Liver (tissue), 9 donors: ENCODE results near the gene SIGLEC1. TPM values are rescaled to one million over a fixed set of nuclear protein-coding genes. Genes with fewer than 3 reads are reported as not detected.

Source experiments
- DNase-seq: peaks from one replicate; pipeline ENCODE4 v3.0.0-alpha.2; 2017; ENCODE audit warnings: low spot score
- H3K27ac ChIP-seq, 2 donors: one replicate each; pipeline ENCODE4 v1.7.0; 2013; ENCODE audit warnings: inconsistent platforms in 2 of 2, low read length in 2 of 2, control low read depth in 1 of 2, low read depth in 1 of 2, mild to moderate bottlenecking in 1 of 2
- H3K27me3 ChIP-seq, 4 donors: one replicate each; pipeline versions ENCODE4 v1.6.1 to v1.7.0; 2013; ENCODE audit warnings: low read length in 3 of 4, inconsistent platforms in 1 of 4, mild to moderate bottlenecking in 1 of 4, moderate library complexity in 1 of 4; ENCODE audit not compliant: control insufficient read depth in 4 of 4, insufficient read depth in 4 of 4
- H3K36me3 ChIP-seq, 4 donors: one replicate each; pipeline versions ENCODE4 v1.6.1 to v1.7.0; 2013; ENCODE audit warnings: low read length in 3 of 4, mild to moderate bottlenecking in 3 of 4, low read depth in 1 of 4, moderate library complexity in 1 of 4; ENCODE audit not compliant: control insufficient read depth in 4 of 4, insufficient read depth in 3 of 4
- H3K4me1 ChIP-seq, 4 donors: one replicate each; pipeline versions ENCODE4 v1.6.1 to v1.7.0; 2013; ENCODE audit warnings: low read length in 3 of 4, mild to moderate bottlenecking in 3 of 4, moderate library complexity in 1 of 4; ENCODE audit not compliant: control insufficient read depth in 4 of 4, insufficient read depth in 4 of 4
- H3K4me3 ChIP-seq, 3 donors: one replicate each; pipeline versions ENCODE4 v1.6.1 to v1.7.0; 2013; ENCODE audit warnings: low read length in 3 of 3, control low read depth in 1 of 3, low read depth in 1 of 3, mild to moderate bottlenecking in 1 of 3
- H3K9ac ChIP-seq, 2 donors: one replicate each; pipeline ENCODE4 v1.7.0; 2013; ENCODE audit warnings: low read length in 2 of 2, mild to moderate bottlenecking in 2 of 2, moderate library complexity in 2 of 2, control low read depth in 1 of 2, low read depth in 1 of 2
- H3K9me3 ChIP-seq, 4 donors: one replicate each; pipeline versions ENCODE4 v1.6.1 to v1.7.0; 2013; ENCODE audit warnings: low read length in 3 of 4; ENCODE audit not compliant: control insufficient read depth in 4 of 4
- ATF3 ChIP-seq: IDR thresholded peaks from 2 replicates; pipeline ENCODE4 v1.6.1; 2016; ENCODE audit warnings: antibody characterized with exemption
- FOXA1 ChIP-seq: IDR thresholded peaks from 2 replicates; pipeline ENCODE4 v1.6.1; 2016; ENCODE audit warnings: antibody characterized with exemption
- FOXA2 ChIP-seq: IDR thresholded peaks from 2 replicates; pipeline ENCODE4 v1.6.1; 2016; ENCODE audit warnings: antibody characterized with exemption
- GABPA ChIP-seq, 2 donors: IDR thresholded peaks in 1 of 2; conservative IDR thresholded peaks in 1 of 2; 2 replicates each; pipeline ENCODE4 v1.6.1; 2016; ENCODE audit warnings: antibody characterized with exemption in 2 of 2, mild to moderate bottlenecking in 1 of 2, moderate library complexity in 1 of 2
- HNF4A ChIP-seq, 2 donors: conservative IDR thresholded peaks; 2 replicates each; pipeline ENCODE4 v1.6.1; 2016; ENCODE audit warnings: antibody characterized with exemption in 2 of 2, mild to moderate bottlenecking in 2 of 2
- HNF4G ChIP-seq: IDR thresholded peaks from 2 replicates; pipeline ENCODE4 v1.6.1; 2016; ENCODE audit warnings: antibody characterized with exemption
- JUND ChIP-seq, 2 donors: IDR thresholded peaks; 2 replicates each; pipeline ENCODE4 v1.6.1; 2016; ENCODE audit warnings: antibody characterized with exemption in 2 of 2
- MAX ChIP-seq: IDR thresholded peaks from 2 replicates; pipeline ENCODE4 v1.6.1; 2016; ENCODE audit warnings: antibody characterized with exemption
- NR2F2 ChIP-seq: IDR thresholded peaks from 2 replicates; pipeline ENCODE4 v1.6.1; 2016; ENCODE audit warnings: antibody characterized with exemption
- RXRA ChIP-seq, 2 donors: IDR thresholded peaks; 2 replicates each; pipeline ENCODE4 v1.6.1; 2017 to 2018; ENCODE audit warnings: antibody characterized with exemption in 2 of 2, mild to moderate bottlenecking in 1 of 2
- TAF1 ChIP-seq: conservative IDR thresholded peaks from 2 replicates; pipeline ENCODE4 v1.6.1; 2016; ENCODE audit warnings: antibody characterized with exemption, mild to moderate bottlenecking
- ZBTB33 ChIP-seq: IDR thresholded peaks from 2 replicates; pipeline ENCODE4 v1.6.1; 2016; ENCODE audit warnings: antibody characterized with exemption
- WGBS: extraction: QIAGEN DNeasy Blood & Tissue Kit; methylation state at CpG from one replicate; pipeline ENCODE4 v1.1.7; 2013; 5-methylcytosine and 5-hydroxymethylcytosine counted together
- polyA plus RNA-seq, 2 donors: library from polyadenylated mRNA; stranded (reverse) in 1 of 2; unstranded in 1 of 2; fragments of 200-250 nt in 1 of 2; fragments of >200 nt in 1 of 2; fragmentation: Nextera tagmentation in 1 of 2; extraction: Ambion mirVana in 1 of 2; gene quantifications; one replicate each; pipeline versions ENCODE4 v1.2.1 to v1.2.3, GENCODE V29; 2013 to 2015
- total RNA-seq, 2 donors: library from RNA; depleted of rRNA; stranded (reverse); fragments of >200 nt; gene quantifications; one replicate each; pipeline ENCODE4 v1.2.3, GENCODE V29; 2014
- TF ChIP-seq, protein P1 (sequence below): fragments of 150-350 bp; IDR thresholded peaks from 2 replicates; pipeline ENCODE4 v1.5.1; 2017; ENCODE audit warnings: improper control_type of control experiment, low read depth, low read length; ENCODE audit not compliant: missing input control
- TF ChIP-seq, protein P2 (sequence below): IDR thresholded peaks from 2 replicates; pipeline ENCODE4 v1.6.1; 2016; ENCODE audit warnings: antibody characterized with exemption, mild to moderate bottlenecking
- donor health status: healthy.
- donor health status: healthy.
- donor health status: healthy.
- donor health status: healthy.
- donor health status: healthy.

Gene SIGLEC1
- total and polyA plus RNA-seq, 4 donors: 2.3 to 7.8 (median 7.1) TPM

DNA sequence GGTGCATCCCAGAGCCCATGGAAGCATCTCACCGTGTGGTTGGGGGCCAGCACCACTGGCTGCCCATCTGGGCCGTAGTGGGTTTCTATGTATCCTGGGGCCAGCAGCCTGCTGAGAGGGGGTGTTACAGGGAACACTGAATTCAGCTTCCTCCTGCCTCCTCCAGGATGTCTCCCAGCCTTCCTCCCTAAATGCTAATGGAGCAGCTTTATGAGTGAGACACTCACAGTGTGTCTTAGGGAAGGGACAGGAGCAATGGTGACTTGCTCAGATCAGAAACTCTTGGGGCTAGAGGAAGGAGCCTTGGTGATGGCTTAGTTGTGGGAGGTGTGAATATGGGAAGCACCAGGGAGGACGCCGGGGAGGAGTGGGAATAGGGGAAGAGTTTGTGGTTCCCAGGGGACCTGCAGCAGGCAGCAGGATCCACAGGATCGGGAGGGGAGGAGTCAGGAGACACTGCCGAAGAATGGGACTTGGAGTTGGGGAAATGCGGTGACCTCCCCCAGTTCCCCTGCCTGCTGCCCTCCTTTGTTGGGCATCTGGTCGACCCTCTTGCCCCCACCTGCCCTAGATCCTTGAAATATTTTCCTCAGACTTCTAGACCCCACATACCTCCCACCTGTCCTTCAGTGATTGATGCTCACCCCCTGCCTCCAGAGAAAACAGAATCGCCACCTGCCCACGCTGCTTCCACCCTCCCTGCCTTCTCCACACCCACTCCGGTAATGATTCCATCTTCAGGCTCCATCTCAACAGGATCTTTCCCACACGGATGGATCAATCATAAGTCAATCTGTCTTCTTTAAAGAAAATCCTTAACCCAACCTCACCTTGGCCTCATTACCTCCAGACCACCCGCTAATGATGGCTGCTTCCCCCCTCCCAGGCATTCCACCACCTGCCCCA, 37.2 kb downstream of the SIGLEC1 start (continued):
- no peak for TF ChIP-seq RXRA (IDR thresholded peaks at IDR 0.05)

- no peak for TF ChIP-seq ATF3
- no peak for TF ChIP-seq ZBTB33
- no peak for TF ChIP-seq FOXA2
- no peak for TF ChIP-seq NR2F2
- no peak for TF ChIP-seq JUND (IDR thresholded peaks at IDR 0.05)
- 64% methylated on average over 10 of the region's 10 CpGs for WGBS
- no peaks in the 10 kb centered on the region for H3K36me3 ChIP-seq
- H3K27ac ChIP-seq: no peak overlapping the region
- peaks cover 0 to 10% (median 3%) of the 10 kb centered on the region in 4 donors for H3K4me1 ChIP-seq
- H3K27me3 ChIP-seq: peaks cover 4 to 10% (median 6%) of the 10 kb centered on the region in 4 donors
- no peak for DNase-seq
- H3K4me3 ChIP-seq: no peak overlapping the region
- no peaks in the 10 kb centered on the region for H3K9me3 ChIP-seq
- H3K9ac ChIP-seq: no peak overlapping the region
These were observed 38.0 kb downstream of the SIGLEC1 start for GRCh38 chr20:3674447-3674846.

GRCh38 chr20:3673221-3674070, 39.0 kb downstream of the SIGLEC1 start:
- Histone ChIP-seq H3K4me1 (peaks cover 0 to 10% (median 3%) of the 10 kb centered on the region in 4 donors), H3K27me3 (peaks cover 4 to 10% (median 6%) of the 10 kb centered on the region in 4 donors), H3K36me3 (no peaks in the 10 kb centered on the region), H3K4me3 (no peak overlapping the region), H3K27ac (no peak overlapping the region), H3K9me3 (no peaks in the 10 kb centered on the region), H3K9ac (no peak overlapping the region)
- no peak for DNase-seq
- TF ChIP-seq RXRA (IDR thresholded peaks at IDR 0.05): no peak
- no peak for TF ChIP-seq HNF4A (conservative IDR thresholded peaks at IDR 0.05)
- TF ChIP-seq, protein P1, sequence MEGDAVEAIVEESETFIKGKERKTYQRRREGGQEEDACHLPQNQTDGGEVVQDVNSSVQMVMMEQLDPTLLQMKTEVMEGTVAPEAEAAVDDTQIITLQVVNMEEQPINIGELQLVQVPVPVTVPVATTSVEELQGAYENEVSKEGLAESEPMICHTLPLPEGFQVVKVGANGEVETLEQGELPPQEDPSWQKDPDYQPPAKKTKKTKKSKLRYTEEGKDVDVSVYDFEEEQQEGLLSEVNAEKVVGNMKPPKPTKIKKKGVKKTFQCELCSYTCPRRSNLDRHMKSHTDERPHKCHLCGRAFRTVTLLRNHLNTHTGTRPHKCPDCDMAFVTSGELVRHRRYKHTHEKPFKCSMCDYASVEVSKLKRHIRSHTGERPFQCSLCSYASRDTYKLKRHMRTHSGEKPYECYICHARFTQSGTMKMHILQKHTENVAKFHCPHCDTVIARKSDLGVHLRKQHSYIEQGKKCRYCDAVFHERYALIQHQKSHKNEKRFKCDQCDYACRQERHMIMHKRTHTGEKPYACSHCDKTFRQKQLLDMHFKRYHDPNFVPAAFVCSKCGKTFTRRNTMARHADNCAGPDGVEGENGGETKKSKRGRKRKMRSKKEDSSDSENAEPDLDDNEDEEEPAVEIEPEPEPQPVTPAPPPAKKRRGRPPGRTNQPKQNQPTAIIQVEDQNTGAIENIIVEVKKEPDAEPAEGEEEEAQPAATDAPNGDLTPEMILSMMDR: no peak
- TF ChIP-seq JUND (IDR thresholded peaks at IDR 0.05): no peak
- TF ChIP-seq HNF4G: no peak
- no peak for TF ChIP-seq GABPA (IDR thresholded peaks at IDR 0.05 in 1 of 2, conservative IDR thresholded peaks at IDR 0.05 in 1 of 2)
- no peak for TF ChIP-seq TAF1
- TF ChIP-seq, protein P2, sequence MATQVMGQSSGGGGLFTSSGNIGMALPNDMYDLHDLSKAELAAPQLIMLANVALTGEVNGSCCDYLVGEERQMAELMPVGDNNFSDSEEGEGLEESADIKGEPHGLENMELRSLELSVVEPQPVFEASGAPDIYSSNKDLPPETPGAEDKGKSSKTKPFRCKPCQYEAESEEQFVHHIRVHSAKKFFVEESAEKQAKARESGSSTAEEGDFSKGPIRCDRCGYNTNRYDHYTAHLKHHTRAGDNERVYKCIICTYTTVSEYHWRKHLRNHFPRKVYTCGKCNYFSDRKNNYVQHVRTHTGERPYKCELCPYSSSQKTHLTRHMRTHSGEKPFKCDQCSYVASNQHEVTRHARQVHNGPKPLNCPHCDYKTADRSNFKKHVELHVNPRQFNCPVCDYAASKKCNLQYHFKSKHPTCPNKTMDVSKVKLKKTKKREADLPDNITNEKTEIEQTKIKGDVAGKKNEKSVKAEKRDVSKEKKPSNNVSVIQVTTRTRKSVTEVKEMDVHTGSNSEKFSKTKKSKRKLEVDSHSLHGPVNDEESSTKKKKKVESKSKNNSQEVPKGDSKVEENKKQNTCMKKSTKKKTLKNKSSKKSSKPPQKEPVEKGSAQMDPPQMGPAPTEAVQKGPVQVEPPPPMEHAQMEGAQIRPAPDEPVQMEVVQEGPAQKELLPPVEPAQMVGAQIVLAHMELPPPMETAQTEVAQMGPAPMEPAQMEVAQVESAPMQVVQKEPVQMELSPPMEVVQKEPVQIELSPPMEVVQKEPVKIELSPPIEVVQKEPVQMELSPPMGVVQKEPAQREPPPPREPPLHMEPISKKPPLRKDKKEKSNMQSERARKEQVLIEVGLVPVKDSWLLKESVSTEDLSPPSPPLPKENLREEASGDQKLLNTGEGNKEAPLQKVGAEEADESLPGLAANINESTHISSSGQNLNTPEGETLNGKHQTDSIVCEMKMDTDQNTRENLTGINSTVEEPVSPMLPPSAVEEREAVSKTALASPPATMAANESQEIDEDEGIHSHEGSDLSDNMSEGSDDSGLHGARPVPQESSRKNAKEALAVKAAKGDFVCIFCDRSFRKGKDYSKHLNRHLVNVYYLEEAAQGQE: no peak
- TF ChIP-seq ATF3: no peak
- TF ChIP-seq MAX: no peak
- no peak for TF ChIP-seq FOXA2
- TF ChIP-seq FOXA1: no peak
- 39% methylated on average over 90 of the region's 90 CpGs for WGBS
